HG03442 (cell line): ENCODE measurements around the gene SYNGR1.

Experiments used
- ATAC-seq: cut with Tn5 transposase; IDR thresholded peaks from one replicate; pipeline ENCODE4 v1.9.1; 2021; ENCODE audit warnings: mild to moderate bottlenecking, moderate library complexity; ENCODE audit not compliant: unreplicated experiment

SYNGR1 gene, protein sequence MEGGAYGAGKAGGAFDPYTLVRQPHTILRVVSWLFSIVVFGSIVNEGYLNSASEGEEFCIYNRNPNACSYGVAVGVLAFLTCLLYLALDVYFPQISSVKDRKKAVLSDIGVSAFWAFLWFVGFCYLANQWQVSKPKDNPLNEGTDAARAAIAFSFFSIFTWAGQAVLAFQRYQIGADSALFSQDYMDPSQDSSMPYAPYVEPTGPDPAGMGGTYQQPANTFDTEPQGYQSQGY

DNA sequence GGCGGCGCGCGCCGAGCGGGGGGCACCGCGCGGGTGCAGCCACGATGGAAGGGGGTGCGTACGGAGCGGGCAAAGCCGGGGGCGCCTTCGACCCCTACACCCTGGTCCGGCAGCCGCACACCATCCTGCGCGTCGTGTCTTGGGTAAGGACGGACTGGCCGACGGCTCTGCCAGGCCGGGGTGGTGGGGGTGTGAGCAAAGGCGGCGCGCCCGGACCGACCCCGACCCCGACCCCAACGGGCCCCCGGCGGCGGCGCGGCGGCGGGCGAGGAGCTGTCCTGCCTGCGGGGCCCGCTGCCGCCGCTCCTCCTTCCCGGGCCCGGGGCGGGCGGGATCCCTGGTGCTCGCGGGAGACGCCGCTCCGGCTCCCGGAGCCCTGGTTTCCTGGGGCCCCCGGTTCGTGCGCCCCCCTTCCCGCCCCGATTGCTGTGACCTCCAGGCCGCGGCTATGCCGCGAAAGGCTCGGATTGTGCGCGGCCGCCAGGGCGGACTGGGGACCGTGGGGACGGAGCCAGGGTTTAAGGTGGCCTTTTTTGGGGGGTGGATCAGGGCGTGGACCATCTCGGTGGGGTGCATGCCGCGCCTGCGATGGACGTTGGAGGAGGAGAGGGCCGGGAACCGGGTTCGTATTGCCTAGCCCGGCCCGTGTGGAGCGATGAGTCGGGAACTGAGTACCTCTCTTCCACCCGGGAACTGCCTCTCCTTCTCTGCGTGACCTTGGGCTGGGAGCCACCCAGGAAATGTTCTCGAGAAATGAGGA, at the start of gene SYNGR1:
TSS of gene SYNGR1 (plus strand) at position 25 of the 760 bp plus-strand sequence. CDS start at position 45, 20 bp downstream.
- no peak for ATAC-seq

DNA sequence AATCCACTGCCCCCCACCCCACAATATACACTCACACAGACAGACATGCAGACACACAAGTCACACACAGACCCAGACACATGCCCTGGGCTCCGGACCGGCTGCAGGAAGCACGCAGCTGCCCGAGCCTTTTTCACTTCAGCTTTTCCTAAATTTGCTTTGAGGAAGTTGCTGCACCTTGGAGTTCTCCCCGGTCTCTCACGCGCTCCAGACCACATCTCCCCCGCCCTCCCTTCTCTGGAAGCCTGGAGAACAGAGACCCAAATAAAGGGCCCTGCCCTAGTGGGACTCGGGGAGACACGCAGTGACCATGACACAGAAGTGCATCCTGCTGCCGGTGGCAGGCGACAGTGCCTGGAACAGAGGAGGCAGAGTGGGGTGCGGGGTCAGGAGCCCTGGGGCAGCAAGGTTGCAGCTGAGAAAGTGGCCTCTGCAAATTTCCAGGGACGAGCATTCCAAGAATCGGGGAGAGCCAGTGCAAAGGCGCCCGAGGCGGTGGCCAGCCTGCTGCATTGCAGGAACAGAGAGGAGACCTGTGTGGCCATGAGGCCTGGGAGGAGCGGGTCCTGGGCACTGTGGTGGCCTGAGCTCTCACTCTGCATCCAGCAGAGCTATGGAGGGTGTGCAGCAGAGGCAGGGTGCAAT, 49.5 kb upstream of the SYNGR1 start:
- no peak for ATAC-seq

DNA sequence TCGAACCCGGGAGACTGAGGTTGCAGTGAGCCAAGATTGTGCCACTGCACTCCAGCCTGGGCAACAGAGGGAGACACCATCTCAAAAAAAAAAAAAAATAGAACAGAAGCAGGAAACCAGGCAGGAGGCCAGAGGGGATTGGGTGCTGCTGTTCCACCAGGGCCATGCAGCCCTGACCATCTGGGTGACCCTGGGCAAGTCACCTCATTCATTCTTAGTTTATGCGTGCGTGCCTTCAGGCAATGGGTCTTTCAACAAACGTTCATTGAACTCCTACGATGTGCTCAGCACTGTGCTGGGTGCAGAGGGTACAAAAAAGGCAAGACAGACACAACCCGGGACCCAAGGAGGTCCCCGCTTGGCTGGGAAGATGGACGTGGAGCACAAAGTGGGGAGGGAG, 48.7 kb upstream of the SYNGR1 start:
- ATAC-seq, result no peak

DNA sequence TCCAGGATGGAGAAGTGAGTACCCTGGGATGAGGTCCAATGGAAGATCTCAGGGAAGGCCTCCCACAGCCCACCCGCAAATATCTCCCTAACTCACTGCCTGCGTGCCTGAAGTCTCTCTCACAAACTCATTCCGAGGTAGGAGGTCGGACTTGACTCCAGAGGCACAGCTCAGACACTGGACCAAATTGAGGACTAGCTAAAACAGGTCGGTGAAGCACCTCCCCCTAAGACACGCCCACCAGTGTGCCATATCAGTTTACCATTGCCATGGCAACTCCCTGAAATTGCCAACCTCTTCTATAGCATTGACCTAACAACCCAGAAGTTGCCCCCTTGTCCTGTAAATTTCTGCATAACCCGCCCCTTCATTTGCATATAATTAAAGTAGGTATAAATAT, 47.9 kb upstream of the SYNGR1 start:
- no peak for ATAC-seq

DNA sequence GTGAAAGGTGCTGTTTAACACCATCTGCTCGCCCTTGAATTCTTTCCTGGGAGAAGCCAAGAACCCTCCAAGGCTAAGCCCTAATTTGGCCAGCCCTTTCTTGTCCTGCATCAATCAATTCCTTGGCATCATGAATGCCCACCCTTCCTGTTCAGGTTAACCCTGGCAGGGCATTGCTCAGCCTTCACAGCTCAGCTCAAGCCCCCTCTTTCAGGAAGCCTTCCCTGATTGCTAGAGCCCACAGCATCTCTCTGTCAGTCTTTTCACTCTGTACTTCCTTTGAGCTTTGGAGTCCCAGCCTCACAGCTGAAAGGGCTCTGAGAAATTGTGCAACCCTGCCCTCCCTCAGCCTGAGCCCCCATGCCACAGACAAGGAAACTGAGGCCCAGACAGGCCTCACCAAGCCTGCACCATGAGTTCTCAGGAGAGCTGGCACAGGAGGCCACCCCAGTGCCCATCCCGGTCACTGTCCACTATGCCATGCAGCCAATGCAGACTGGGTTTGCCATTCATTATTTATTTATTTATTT, 47.3 kb upstream of the SYNGR1 start:
- ATAC-seq, result no peak

DNA sequence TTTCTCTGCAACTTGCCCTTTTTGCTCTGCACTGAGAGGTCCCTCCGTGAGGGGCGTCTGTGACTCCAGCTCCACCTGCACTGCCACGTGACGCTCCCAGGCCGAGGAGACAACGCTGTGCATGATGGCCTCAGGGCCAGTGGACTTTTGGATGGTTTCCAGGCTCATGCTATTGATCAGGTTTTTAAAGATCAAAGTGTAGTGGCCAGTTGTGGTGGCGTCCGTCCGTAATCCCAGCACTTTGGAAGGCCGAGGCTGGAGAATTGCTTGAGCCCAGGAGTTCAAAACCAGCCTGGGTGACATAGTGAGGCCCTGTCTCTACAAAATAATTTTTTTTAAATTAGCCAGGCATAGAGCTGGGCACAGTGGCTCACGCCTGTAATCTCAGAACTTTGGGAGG, 46.4 kb upstream of the SYNGR1 start:
- no peak for ATAC-seq

DNA sequence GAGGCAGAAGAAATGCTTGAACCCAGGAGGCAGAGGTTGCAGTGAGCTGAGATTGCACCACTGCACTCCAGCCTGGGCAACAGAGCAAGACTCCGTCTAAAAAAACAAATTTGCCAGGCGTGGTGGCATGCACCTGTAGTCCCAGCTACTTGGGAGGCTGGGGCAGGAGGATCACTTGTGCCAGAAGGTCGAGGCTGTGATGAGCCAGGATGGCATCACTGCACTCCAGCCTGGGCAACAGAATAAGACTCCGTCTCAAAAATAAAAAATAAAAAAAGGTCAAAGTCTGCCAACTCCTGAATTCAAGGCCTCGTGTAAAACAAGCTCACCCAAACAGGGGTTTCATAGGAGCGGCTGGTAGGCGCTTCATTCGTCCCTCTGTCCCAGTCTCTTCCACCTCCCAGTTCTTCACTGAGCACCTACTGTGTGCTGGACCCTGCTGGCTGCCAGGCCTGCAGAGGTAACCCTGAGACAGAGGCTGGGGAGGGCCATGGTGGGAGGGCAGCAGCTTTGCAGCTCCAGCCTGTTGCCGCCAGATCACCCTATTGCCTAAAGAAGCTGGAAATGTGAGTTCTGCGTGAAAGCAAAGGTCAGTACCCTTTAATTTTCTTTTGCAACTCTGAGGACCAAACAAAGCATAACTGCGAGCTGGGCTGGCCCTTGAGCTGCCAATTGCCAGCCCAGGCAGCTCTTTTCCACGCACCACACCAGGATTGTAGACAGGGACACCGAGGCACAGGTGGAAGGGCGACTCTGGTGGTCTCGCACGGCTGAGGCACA, 45.7 kb upstream of the SYNGR1 start:
- no peak for ATAC-seq

DNA sequence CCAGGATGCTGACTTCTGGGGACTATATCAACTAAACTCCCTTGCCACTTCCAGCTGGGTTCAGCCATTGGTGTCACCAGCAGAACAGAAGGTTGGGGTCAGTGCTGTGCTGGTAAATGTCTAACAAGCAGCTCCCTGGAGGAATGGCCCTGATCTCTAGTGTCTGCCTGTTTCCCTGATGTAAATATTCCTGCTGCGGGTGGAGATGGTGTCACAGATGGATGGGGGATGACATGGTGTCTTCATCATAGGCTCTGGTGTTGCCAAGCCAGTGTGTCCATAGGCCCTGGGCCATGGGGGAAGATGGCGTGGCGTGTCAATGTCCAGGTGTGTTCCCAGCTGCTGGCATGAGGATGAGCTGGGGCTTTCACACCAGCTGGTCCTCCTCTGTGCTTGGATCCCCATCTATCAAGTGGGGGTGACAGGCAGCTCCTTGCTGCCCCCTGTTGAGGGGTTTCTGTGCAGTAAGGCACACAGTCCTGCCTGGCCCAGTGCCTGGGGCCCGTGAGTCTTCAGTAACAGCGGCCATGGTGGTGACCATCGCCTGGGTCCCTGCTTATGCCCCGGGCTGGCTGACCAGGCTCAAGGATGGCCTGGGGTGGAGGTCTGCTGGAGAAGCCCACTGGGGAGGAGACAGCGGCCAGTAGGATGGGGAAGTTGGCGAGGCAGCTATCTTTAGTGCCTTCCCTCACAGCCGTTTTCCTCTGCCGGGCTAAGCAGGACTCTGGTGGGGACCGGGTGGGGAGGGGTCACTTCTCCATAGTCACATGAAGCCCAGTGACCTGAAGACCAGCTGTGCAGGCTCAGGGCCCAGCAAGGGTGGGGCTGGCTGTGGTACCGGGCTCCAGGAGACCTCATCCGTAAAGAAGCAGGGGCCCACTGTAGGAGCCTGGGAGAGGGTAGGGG, 43.1 kb upstream of the SYNGR1 start:
- ATAC-seq, result no peak

DNA sequence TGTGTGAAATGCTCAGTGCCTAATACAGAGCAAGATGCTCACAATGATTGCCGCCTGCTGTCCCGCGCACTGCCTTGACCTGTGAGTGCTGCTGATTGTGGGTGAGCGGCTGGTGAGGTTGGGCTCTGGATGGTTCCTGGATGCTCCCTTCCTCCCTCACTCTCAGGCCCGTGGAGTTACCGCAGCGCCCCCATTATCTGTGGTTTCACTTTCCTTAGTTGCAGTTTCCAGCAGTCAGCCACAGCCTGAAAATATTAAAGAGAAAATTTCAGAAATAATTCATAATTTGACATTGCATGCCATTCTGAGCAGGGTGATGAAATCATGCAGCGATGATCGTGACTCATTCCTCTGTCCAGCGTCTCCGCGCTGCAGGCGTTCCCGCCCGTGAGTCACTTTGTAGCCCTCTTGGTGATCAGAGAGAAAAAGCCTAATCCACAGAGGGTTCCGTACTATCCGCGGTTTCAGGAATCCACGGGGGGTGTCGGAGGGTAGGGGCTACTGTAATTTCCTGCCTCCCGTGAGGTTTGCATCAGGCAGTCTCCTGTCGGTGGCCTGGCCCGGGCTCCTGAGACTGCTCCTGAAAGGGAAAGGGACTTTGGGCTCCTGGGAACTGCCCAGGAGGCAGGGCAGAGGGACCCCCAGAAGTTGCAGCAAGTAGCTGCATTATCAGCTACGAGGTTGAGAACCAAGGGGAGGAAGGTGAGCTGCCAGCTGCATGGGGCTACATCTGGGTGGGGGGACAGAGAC, 41.0 kb upstream of the SYNGR1 start:
- ATAC-seq, result no peak

DNA sequence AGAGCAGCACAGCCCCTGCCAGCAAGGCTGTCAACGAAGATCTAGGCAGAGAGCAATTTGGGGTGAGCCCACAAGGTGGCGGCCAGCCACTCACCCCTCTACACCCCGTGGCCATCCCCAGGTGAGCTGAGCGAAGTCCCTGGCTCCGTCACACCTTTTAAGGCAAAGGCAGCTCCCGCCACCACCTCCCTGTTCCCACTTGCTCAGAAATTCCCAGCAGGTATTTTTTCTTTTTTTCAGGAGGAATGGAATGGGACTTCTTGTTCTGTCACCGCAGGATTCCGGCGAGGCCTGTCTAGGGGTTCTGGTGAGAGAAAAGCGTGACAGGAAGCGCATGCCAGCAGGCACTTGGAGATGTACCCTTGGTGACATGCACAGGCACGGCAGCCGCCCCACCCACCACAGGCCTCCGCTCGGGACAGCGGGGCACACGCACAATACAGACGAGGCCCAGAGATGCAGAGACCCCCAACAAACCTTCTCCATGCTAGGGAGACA, 40.4 kb upstream of the SYNGR1 start:
- no peak for ATAC-seq

DNA sequence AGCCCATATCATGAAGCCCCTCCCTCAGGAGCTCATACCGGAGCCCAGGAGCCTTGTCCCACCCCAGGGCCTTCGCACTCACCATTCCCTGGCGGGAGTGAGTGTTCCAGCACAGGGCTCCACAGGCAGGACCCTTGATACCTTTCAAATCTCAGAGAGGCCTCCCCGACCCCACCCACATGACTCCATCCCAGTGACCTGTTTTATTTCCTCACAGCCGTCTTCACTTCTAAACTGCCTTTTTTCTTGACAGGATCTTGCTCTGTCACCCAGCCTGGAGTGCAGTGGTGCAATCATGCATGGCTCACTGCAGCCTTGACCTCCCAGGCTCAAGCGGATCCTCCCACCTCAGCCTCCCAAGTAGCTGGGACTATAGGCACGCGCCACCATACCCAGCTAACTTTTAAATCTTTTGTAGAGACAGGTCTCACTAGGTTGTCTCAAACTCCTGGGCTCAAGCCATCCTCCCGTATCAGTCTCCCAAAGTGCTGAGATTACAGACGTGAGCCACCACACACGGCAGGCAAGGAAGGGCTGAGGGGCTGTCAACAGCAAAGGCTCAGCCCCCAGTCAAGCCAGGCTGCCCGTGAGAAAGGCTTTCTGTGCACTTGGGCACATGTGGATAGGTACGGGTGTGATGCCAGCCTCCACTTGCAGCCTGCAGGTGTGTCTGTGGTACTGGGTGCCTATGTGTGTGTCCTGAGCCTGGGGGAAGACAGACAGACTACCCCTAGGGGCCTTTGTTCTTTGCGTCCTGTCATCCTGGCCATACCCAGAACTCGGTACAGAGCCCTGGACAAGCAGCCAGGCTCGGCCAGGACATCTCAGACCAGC, 39.7 kb upstream of the SYNGR1 start:
- ATAC-seq, result no peak

DNA sequence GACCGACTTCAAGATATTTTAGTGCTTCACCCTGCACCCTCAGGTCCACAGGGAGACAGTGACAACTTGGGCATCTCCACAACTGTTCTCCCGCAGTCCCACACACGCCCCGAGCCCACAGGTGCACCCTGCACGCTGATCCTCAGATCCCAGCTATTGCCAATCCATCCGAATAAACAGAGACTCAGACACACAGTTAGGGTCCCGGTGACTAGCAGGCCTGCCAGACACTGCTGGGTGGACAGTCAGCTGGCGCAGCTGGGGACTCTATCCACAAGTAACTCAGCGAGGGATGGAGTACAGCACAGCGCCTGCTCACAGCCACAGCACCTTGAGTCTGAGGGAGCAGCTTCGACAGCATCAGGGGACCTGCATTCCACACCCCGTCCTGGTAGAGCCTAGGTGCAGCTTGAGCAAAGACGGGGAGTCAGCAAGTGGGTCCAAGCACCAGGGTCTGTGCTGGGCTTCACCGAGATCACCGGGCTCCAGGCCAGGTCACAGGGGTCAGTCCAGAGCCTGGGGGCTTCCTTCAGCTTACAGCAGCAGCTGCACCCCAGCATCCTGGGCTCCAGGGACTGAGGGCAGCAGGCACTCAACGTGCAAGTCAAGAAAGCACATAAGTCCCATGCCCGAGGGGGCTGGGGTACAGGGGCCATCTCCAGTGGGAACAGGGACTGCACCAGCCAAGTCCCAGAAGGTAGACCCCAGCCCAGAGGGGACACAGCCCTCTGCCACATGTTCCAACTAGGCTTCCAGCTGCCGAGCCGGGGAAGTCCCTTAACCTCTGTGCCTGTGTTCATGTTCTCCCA, 38.0 kb upstream of the SYNGR1 start:
- ATAC-seq, result no peak

DNA sequence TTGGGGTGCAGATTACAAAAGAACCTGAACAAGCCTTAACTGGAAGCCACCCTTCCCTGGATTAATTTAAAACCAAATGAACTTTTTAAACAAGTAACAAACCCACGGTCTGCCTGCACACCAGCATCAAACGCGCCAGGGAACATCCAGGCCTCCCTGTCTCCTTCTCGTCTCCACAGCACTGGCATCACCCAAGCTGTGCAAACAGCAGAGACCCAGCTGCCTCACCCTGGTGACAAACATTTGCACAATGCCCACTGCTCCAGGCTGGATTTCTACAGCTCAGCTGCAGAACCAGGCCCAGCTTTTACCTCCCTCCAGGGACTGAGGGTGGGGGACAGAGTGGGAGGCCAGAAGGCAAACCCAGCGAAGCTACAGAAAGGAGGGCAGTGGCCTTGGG, 37.4 kb upstream of the SYNGR1 start:
- no peak for ATAC-seq

DNA sequence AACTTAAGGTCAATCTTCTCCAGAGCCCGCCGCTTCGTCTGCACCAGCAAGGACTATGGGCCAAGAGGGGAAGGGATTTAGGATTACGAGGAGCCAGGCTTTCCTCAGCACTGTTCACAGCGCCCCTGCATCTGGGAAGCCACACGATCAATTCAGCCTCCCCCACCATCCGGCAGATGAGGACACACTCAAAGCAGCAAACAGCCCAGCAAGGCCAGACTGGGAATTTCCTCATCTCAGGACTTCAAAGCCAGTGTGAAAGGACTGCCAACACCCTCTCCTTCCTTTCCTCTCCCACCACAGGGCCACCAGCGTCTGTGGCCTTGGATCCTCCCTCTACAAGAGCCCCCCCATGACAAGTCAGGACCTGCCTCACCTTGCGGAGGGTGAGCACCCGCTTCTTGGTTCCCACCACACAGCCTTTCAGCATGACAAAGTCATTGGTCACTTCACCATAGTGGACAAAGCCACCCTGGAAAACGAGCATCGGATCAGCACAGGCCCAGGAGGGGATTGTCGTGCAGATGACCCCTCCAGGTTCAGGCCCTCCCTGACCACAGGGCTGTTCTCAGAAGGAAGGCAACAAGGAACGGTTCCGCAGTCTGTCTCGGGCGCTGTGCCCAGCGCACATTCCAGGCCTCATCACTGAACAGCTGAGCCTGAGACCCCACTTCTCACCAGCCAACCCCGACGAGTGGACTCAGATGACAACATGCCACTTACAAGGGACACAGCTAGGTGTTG, 36.4 kb upstream of the SYNGR1 start:
- ATAC-seq, result no peak

DNA sequence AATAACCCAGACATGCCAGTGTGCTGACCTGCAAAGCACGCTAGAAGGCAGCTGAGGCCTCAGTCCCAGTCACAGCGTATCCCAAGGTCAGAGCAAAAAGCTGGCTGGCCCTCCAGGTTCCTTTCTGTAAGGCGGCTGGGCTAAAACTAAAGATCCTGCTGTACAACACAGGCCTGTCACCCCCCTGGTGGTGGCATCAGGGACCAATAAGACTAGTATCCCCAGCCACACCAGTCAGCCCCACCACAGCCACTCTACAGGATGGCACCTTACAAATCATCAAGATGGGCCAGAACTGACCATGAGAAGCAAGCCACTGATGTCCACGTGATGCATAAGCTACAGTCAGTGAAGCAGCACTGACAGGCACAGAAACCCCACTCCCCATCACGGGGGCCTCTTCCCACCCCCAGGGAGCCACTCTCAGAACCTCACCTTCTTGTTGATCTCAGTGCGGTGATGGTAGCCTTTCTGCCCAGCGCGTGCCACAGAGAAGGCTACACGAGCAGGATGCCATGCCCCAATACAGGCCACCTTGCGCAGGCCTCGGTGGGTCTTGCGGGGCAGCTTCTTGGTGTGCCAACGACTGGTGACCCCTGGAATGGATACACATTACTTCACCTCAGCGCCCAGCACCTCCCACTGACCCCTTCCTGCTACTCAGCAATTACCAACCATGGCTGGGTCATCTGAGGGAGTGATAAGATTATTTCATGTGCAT, 35.4 kb upstream of the SYNGR1 start:
- ATAC-seq, result no peak

DNA sequence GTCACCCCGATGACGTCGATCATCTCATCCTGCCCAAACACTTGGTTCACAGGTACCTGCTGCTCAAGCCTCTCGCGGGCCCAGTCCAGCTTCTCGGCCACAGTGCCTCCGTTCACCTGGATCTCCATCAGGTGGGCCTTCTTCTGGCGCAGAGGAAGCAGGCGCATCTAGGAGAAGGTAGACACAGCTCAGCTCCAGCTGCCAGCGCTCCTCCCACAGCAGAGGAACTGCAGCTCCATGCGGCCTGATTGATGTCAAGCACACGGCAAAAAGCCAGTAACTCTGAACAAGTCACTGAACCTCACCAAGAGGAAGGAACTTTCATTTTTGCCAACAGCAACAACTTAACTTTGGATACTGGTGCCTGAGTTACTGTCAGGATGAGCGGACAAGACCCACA, 34.4 kb upstream of the SYNGR1 start:
- no peak for ATAC-seq
